Superior temporal gyrus (tissue), 1 donor: ENCODE results near the gene GORASP2.

Source experiments
- DNase-seq: peaks from one replicate; pipeline ENCODE4 v3.0.0-alpha.2; 2016; ENCODE audit errors: extremely low spot score

The GORASP2 gene

DNA sequence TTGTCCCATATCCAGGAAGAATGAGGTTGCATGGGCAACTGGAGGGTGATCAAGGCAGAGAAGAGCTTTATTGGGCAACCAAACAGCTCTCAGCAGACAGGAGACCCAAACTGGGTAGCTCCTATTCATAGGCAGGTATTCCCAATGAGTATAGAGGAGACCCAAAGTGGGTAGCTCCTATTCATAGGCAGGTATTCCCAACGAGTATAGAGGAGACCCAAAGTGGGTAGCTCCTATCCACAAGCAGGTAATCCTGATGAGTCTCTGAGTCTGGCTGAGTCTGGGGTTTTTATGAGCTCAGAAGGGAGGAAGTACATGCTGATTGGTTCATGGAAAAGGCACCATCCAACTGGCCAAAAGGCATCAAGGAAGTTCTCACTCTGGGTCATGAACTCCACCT lies 5.3 kb upstream of the GORASP2 start:
- no peak for DNase-seq

DNA sequence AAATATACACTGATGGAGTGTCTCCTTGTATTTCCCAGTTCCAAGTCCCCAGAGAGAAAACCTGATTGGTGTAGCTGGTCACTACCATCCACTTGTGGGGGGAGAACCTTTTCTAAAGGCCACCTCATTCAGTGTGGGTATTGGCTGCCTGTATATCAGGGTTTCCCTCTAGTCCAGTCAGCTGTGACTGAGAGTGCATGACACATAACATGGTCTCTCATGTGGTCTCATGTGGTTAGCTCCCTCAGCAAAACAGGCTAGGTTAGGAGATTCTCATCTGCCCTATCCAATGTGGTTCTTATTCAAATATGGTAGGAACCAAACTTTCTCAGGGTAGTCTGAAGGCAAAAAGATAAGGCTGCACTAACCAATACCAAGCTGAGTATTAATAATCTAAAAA lies 4.1 kb upstream of the GORASP2 start:
- DNase-seq = no peak

DNA sequence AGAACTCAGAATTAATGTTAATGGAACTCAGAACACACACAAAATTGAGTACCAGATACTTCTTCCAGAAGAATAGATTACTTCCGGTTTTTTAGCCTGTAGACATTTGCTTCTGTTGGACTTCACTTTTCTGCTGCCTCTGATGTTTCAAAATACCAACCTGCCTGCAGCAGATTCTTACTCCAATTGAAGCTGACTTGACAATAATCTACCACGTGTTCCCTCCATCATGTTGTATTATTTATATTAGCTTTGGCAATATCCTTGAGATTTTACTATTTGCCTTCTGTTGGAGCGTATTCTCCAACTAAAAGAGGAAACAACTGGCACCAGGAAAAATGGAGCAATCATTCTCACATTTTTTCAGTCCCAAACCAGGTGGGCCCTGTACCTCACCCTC lies 3.1 kb upstream of the GORASP2 start:
- DNase-seq = no peak

DNA sequence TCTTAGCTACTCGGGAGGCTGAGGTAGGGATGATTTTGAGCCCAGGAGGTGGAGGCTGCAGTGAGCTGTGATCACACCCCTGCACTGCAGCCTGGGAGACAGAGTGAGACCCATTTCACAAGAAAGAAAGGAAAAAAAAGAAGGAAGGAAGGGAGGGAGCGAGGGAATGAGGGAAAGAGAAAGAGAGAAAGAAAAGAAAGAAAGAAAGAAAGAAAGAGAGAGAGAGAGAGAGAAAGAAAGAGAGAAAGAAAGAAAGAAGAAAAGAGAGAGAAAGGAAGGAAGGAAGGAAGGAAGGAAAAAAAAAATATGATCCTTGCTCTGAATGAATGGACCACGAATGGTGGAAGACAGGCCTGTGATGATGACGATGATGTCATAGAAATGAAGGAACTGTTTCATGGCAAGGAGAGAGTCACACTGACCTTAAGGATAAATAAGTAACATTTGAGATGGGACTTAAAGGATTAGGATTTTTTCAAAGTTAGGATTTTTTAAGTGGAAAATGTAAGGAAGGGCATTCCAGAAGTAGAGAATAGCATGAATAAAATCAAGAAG lies 2.2 kb upstream of the GORASP2 start:
- no peak for DNase-seq

DNA sequence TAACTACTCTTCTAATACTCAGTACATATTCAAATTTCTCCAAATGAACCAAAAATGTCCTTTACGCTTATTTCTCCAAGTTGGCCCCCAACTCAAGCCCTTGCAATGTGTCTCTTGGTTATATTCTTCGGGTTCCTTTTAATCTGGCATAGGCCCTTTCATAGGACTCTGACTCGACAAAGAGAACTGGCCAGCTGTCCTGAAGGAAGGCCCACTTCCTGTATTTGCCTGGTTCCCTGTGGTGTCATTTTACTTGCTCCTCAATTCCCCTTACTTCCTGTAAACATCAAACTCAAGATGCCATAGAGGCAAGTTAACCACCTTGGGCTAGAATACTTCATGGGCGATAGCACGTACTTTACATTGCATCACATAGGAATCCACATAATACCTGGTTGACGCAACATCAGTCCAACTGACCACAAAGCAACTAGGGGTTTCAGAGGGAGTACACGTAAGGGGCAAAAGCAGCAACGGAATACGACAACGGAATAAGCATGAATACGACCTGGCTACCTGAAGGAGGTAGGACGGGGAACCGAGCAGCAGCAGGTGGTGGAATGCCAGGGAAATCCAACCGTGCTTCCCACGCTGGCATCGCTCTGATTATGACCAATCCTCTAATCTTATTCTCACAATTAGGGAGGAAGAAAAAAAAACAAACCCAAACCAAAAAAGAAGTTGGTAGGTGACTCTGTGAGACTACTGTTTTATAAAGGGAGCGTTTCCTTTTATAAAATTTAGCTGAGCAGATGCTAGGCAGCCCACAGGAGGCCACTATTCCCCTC lies 823 bp upstream of the GORASP2 start:
- no peak for DNase-seq

DNA sequence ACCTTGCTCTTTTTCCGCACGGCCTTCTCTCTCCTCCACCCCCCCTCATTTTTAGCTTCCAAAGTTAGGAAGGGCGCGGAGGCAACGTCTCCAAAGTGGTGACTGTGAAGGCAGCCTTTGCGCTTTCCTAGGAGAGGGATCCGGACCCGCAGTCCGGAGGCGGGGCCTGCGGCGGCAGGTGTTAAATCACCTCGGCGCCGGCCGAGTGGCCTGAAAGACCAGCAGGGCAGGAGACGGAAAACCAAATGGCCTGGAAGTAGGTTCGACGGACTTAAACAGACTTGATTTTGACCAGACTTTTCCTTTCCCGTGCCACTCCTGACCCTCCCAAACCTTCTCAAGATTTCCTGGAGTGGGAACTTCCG lies 615 bp downstream of the GORASP2 start:
- peak; percentile 20 for DNase-seq

DNA sequence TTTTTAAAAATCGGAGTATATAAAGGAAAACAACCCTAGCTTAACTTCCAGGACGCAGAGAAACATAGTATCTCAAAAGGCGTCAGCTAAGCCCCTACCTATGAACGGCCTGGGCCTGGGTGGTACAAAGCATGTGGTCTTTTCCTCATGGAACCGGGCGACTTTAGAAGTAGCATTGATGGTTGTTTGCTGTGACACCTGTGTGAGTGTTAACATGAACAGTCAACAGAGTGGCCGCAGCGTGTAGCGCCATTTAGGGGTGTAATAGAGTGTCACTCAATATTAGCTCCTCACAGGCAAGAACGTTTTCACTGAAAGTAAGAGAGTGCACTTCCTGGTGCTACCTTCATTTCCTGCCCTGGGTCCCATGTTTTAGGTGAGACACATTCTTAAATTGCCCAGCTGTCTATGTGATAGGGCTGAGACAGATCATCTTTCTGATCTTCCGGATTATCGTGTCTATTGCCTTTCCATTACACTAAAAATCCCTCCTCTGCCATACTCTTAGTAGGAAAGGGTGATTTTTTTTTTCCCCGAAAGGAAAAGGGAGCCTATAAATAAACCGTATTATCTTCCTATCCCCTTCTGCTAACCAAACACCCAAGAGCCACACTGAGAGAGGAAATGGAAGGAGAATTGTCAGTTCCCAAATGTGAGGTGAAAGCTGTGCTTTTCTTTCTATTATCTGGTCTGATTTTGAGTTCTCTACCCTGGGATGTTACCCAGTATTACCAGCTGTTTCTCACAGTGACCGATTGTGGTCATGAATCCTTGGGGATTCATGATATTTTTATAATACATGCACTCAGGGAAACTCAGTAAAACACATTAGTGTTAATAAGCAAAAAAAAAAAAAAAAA lies 1.3 kb downstream of the GORASP2 start:
- DNase-seq = peak; percentile 27

DNA sequence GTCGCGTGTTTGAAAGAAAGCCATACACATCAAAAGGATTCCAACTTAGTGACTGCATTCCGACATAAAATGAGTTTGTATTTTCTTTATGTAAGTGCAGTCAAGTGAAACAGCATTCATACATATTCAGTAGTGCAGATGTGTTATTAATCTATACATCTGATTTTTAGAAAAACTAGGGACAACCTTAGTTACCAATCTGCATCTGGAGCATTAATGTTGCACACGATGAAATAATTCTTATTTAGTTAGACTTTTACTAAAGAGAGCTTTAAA lies 1.9 kb downstream of the GORASP2 start:
- DNase-seq = no peak

DNA sequence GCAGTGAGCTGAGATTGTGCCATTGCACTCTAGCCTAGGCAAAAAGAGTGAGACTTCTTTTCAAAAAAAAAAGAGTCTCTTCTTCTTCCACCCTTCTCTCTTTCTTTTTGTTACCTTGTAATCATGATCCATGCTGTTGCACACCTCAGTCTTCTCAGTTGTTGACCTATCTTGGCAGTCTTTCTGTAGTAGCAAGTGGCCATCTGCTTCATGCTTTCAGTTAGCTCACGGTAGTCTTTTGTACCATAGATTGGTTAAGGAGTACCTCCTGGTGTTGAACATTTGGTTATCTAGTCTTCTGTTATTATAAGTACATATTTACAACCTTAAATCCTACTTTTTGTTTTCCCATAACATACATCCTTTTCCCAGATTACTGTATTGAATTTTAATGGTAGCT lies 3.1 kb downstream of the GORASP2 start:
- no peak for DNase-seq

DNA sequence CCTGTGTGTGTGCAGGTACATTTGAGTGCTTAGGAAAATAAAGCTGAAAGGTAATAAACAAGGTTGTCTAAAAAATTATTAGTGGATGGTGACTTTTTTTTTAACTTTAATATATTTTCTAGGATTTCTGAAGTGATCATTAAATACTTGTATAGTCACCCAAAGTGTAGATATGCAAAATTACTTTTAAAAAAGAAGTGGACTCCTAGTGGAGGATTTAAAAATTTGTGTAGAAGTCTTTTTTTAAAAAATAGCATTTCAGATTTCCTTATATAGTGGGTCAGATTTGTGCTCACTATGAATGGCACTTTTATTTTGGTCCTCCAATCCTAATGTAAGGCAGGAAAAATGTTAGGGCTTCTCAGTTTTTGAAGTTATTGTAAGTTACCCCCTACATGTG lies 3.9 kb downstream of the GORASP2 start:
- no peak for DNase-seq

DNA sequence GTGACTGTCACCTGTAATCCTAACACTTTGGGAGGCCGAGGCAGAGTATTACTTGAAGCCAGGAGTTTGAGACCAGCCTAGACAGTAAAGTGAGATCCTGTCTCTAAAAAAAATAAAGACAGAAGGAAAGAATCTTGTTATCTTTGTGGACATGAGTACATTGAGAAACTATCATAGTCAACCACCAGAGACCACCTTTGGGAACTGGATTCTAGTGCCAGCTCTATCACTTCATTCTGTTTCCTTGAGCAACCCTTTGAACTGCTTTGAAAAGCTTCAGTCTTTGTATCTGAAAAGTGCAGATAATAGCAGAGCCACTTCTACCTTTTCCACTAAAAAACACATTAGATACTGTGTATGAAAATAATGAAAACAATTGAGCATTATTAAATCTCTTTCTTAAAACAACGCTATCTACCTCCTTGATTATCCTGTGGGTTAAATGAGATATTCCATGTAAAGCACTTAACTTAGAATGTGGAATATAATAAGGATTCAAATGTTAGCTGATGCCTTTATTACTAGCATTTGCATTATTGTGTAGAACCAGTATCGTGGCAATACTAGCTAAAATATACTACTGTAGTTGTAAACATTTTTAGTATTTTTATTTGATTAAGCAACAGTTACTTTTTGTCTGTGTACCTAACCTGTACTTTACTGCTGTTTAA lies 8.8 kb downstream of the GORASP2 start:
- DNase-seq = no peak

DNA sequence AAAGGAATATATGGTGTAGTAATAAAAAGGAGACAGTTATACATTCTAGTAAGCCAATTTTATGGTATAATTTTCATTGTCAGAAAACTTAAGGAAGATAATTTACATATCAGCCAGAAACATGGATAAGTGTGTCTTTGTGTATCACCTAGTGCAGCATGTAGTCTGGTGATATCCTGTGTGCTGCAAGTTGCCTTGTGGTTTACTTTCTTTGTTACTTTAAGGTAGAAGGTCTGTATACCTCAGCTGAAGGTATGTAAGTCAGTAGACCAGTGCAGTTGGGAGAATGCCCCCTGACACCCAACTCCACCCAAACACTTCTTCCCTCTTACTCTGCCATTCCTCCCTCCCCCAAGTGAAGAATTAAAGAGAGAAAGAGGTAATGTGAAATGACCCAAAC lies 11.0 kb downstream of the GORASP2 start:
- DNase-seq = no peak

DNA sequence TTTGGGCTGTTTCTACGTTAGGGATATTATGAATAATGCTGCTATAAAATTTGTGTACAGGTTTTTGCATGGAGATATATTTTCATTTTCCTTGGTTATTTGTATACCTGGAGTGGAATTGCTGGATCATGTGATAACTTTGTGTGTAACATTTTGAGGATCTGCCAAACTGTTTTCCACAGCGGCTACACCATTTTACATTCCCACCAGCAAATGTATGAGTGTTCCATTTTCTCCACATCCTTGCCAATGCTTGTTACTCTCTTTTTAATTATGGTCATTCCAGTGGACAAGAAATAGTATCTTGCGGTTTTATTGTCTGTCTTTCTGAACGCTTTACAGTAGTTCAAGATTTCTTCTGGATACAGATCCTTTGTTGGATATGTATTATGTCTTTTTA lies 13.6 kb downstream of the GORASP2 start:
- DNase-seq = no peak

DNA sequence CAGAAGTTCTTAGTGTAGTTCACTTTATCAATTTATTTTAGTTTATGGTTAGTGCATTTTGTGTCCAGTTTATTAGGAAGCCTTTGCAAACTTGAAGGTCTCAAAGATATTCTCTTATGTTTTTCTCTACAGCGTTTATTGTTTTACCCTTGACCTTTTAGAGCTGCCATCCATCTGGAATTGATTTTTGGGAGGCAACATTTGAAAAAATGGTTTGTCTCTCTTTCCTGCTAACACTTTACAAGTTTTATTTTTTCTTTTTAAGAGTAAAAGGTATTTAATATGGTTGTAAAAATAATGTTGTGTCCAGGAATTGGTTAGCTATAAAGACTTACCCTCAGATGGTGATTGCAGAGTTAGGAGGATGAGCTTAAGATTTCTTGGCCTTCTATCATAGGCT lies 14.0 kb downstream of the GORASP2 start:
- DNase-seq = no peak

DNA sequence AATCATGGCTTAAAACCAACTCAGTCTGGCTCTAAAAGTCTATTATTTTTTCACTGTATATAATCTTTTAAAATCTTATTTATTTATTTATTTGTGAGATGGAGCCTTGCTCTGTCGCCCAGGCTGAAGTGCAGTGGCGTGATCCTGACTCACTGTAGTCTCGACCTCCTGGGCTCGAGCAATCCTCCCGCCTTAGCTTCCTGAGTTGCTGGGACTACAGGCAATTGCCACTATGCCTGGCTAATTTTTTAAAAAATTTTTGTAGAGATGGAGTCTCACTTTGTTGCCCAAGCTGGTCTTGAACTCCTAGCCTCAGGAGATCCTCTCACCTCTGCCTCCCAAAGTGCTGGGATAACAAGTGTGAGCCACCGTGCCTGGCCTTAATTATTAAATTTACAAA lies 14.5 kb downstream of the GORASP2 start:
- DNase-seq = no peak

DNA sequence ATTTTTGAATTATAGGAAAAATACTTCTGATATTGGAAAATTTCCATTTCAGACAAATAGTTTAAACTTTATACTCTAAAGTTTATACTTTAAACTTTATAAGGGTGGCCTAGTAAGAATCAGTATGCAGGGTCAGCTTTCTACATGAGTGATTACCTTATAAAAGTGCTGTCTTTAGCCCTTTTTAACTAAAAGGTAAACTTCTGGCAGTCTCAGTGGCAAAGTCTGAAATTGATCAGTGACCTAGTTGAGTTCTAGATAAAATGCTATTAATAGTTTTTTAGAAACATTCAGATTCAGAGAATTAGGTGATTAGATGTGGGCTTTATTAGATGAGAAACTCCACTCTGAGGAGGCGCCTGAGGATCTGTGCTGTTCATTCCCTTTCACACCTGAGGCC lies 15.5 kb downstream of the GORASP2 start:
- no peak for DNase-seq

DNA sequence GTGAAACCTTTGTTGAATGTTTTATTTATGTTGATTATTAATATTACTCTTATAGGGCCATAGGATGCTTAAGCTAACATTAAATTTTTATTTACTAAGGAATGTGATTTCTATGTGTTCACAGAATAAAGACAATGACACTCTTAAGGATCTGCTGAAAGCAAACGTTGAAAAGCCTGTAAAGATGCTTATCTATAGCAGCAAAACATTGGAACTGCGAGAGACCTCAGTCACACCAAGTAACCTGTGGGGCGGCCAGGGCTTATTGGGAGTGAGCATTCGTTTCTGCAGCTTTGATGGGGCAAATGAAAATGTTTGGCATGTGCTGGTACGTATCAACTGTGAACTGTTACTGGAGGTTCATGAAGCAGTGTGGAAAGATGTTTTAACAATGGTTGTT lies 20.4 kb downstream of the GORASP2 start:
- DNase-seq = no peak

DNA sequence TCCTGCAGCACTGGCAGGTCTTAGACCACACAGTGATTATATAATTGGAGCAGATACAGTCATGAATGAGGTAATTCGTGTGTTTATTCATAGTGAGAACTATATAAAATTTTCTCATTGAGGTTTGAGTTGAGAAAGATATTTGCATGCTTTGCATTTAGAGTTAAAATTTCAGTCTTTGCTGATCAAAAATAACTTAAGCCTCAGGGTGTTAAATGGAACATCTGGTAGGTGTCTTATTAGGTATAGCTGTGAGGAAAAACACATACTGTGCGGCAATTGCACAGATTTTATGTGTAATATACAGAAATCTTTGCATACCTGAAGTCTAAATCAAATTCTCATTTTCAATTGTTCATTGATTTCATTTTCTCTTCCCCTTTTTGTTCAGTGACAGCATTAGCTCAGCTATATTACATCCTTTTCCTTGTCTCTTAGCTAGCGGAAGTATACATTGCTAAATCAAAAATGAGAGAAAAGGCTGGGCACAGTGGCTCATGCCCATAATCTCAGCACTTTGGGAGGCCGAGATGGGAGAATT lies 21.2 kb downstream of the GORASP2 start:
- peak; percentile 39 for DNase-seq

DNA sequence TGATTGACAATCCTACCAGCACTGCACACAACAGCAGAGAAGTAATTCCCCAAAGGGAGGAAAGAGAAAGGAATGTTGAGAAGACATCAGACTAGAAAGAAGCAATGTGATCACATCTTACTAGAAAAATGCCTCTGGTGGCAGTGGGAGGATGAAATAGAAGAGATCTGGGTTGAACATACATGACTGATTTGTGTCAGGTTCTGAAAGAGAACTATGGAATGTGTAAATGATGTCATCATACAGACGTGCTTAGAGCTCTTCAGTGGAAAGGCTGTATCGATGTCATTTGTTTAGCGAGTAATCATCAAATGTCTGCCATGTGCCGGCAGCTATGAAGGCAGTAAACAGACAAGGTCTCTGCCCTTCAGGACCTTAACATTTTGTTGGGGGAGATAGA lies 24.9 kb downstream of the GORASP2 start:
- no peak for DNase-seq

DNA sequence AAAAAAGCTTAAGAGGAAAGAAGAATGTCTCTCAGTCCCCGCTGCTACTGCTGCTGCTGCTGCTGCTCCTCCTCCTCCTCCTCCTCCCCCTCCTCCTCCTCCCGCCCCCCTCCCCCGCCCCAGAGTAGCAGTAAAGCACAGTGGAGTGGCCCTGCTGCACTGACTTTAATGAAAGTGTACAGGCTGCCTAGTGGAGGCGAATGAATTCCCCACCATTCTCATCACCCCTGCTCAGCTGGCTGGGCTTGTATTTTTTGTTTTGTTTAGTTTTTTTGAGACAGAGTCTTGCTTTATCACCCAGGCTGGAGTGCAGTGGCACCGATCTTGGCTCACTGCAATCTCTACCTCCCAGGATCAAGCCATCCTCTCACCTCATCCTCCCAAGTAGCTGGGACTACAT lies 34.3 kb downstream of the GORASP2 start:
- DNase-seq = no peak

DNA sequence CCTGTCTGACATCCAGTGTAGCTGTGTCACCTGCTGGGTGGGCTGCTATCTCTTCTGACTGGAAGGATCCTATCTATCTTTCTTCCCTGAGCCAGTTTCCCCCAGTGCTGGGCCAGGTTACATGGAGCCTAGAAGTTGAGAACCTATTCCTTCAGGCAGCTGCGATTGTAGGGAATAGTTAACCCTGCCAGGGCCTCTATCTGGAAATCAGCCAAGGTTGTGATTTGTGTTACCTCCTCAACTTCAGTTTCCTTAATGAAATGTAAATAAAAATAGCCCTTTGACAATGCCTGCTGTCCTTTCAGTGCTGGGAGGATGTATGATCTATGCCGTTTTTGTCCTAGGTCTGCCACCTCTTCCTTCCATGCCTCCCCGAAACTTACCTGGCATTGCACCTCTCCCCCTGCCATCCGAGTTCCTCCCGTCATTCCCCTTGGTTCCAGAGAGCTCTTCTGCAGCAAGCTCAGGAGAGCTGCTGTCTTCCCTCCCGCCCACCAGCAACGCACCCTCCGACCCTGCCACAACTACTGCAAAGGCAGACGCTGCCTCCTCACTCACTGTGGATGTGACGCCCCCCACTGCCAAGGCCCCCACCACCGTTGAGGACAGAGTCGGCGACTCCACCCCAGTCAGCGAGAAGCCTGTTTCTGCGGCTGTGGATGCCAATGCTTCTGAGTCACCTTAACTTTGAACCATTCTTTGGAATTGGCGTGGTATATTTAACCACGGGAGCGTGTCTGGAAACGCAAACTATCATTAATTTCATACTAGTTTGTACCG lies 36.6 kb downstream of the GORASP2 start:
- no peak for DNase-seq
